IMR-90 (cell line): ENCODE results near the gene USF1. TPM values are rescaled to one million over a fixed set of nuclear protein-coding genes. Genes with fewer than 3 reads are reported as not detected.

Experiments
- ATAC-seq: fragments of 200-7000 bp; cut with Tn5 transposase; 2 replicates; pipeline ENCODE4 v1.9.1; 2020; ENCODE audit warnings: low read depth, mild to moderate bottlenecking, moderate library complexity
- BruUV-seq: library from RNA; stranded (reverse); fragments of 400-500 nt; replicated peaks from 2 replicates; lab custom pipeline; 2021; lab: Mats Ljungman, UMichigan
- CTCF ChIA-PET: fragments of 300-600 bp; formaldehyde crosslinking; extraction: SDS; loops from one replicate; lab custom pipeline; 2021; ENCODE audit warnings: antibody characterized with exemption; lab: Yijun Ruan, JAX
- POLR2A ChIA-PET: fragments of 300-600 bp; sonication (Branson Sonifier 250); formaldehyde crosslinking; loops from one replicate; lab custom pipeline; 2022; ENCODE audit warnings: antibody characterized with exemption; ENCODE audit not compliant: unreplicated experiment; lab: Charles Lee
- DNase-seq: peaks from one replicate; pipeline ENCODE4 v3.0.0; 2013
- H2AFZ ChIP-seq: replicated peaks from 2 replicates; pipeline ENCODE3; 2013; ENCODE audit warnings: low read length, mild to moderate bottlenecking; ENCODE audit not compliant: poor library complexity
- H2AK5ac ChIP-seq: 2 replicates; pipeline ENCODE4 v1.6.1; 2013; ENCODE audit warnings: low read depth, low read length, inconsistent platforms
- H2AK9ac ChIP-seq: replicated peaks from 2 replicates; pipeline ENCODE3; 2013; ENCODE audit warnings: mild to moderate bottlenecking, low read depth, low read length, moderate library complexity; ENCODE audit not compliant: poor library complexity
- H2BK120ac ChIP-seq: 2 replicates; pipeline ENCODE4 v1.6.1; 2013; ENCODE audit warnings: low read depth, low read length, inconsistent platforms
- H2BK15ac ChIP-seq: 3 replicates; pipeline ENCODE4 v1.6.1; 2013; ENCODE audit warnings: low read depth, low read length, inconsistent platforms
- H2BK20ac ChIP-seq: 2 replicates; pipeline ENCODE4 v1.6.1; 2013; ENCODE audit warnings: low read depth, mild to moderate bottlenecking, inconsistent platforms, low read length, moderate library complexity
- H2BK5ac ChIP-seq: 2 replicates; pipeline ENCODE4 v1.6.1; 2013; ENCODE audit warnings: mild to moderate bottlenecking, low read depth, low read length, inconsistent platforms; ENCODE audit not compliant: poor library complexity, severe bottlenecking
- H3K14ac ChIP-seq: replicated peaks from 2 replicates; pipeline ENCODE4 v1.6.1; 2013; ENCODE audit warnings: low read depth, low read length, inconsistent platforms
- H3K18ac ChIP-seq: 2 replicates; pipeline ENCODE4 v1.6.1; 2013; ENCODE audit warnings: low read depth, low read length, control low read depth
- H3K23ac ChIP-seq: 2 replicates; pipeline ENCODE4 v1.6.1; 2013; ENCODE audit warnings: low read depth, low read length, inconsistent platforms
- H3K27ac ChIP-seq: 2 replicates; pipeline ENCODE4 v1.5.1; 2013; ENCODE audit warnings: mild to moderate bottlenecking, control low read depth, low read length; ENCODE audit not compliant: insufficient read depth
- H3K27me3 ChIP-seq: 2 replicates; pipeline ENCODE4 v1.6.1; 2013; ENCODE audit warnings: low read length; ENCODE audit not compliant: control insufficient read depth, insufficient read depth
- H3K36me3 ChIP-seq: 2 replicates; pipeline ENCODE4 v1.6.1; 2013; ENCODE audit warnings: low read length, mixed read lengths; ENCODE audit not compliant: control insufficient read depth, insufficient read depth
- H3K4ac ChIP-seq: 2 replicates; pipeline ENCODE4 v1.6.1; 2013; ENCODE audit warnings: low read depth, low read length, inconsistent platforms
- H3K4me1 ChIP-seq: 2 replicates; pipeline ENCODE4 v1.6.1; 2013; ENCODE audit warnings: low read length, mixed read lengths; ENCODE audit not compliant: control insufficient read depth, insufficient read depth
- H3K4me2 ChIP-seq: 2 replicates; pipeline ENCODE4 v1.6.1; 2013; ENCODE audit warnings: low read depth, mild to moderate bottlenecking, control low read depth, low read length, moderate library complexity
- H3K4me3 ChIP-seq: 2 replicates; pipeline ENCODE4 v1.5.1; 2013; ENCODE audit warnings: low read depth, mild to moderate bottlenecking, control low read depth, low read length, moderate library complexity; ENCODE audit not compliant: insufficient read depth
- H3K56ac ChIP-seq: 2 replicates; pipeline ENCODE4 v1.6.1; 2013; ENCODE audit warnings: low read length, inconsistent platforms; ENCODE audit not compliant: insufficient read depth; ENCODE audit errors: extremely low read depth
- H3K79me1 ChIP-seq, 2 experiments: 2 replicates each; pipeline ENCODE4 v1.6.1; 2013; ENCODE audit warnings: low read length in 2 of 2, inconsistent platforms in 1 of 2, low read depth in 1 of 2
- H3K9ac ChIP-seq: 2 replicates; pipeline ENCODE4 v1.6.1; 2013; ENCODE audit warnings: low read depth, low read length, control low read depth
- H3K9me1 ChIP-seq: 2 replicates; pipeline ENCODE4 v1.6.1; 2013; ENCODE audit warnings: low read length, inconsistent platforms; ENCODE audit not compliant: insufficient read depth
- H3K9me3 ChIP-seq: 2 replicates; pipeline ENCODE4 v1.6.1; 2013; ENCODE audit warnings: low read length; ENCODE audit not compliant: control insufficient read depth, insufficient read depth
- H4K20me1 ChIP-seq: 2 replicates; pipeline ENCODE4 v1.6.1; 2013; ENCODE audit warnings: low read length, inconsistent platforms; ENCODE audit not compliant: insufficient read depth
- H4K5ac ChIP-seq: 2 replicates; pipeline ENCODE4 v1.6.1; 2013; ENCODE audit warnings: mild to moderate bottlenecking, low read depth, low read length, control low read depth
- H4K8ac ChIP-seq, 2 experiments: 2 replicates each; pipeline ENCODE4 v1.6.1; 2013; ENCODE audit warnings: low read depth in 2 of 2, low read length in 2 of 2, control low read depth in 1 of 2, inconsistent platforms in 1 of 2
- H4K91ac ChIP-seq: 2 replicates; pipeline ENCODE4 v1.6.1; 2013; ENCODE audit warnings: low read depth, low read length, inconsistent platforms; ENCODE audit not compliant: insufficient read depth
- BHLHE40 ChIP-seq: fragments of 150-350 bp; IDR thresholded peaks from 2 replicates; pipeline ENCODE4 v1.6.1; 2016; ENCODE audit warnings: mild to moderate bottlenecking, low read depth, low read length
- CEBPB ChIP-seq: IDR thresholded peaks from 2 replicates; pipeline ENCODE4 v1.6.1; 2012; ENCODE audit warnings: low read depth, low read length, improper control_type of control experiment
- CHD1 ChIP-seq: IDR thresholded peaks from 2 replicates; pipeline ENCODE4 v1.6.1; 2012; ENCODE audit warnings: low read depth, low read length, improper control_type of control experiment
- CTCF ChIP-seq: conservative IDR thresholded peaks from 2 replicates; pipeline ENCODE4 v1.5.1; 2012; ENCODE audit warnings: mild to moderate bottlenecking, low read depth, low read length, improper control_type of control experiment
- FOS ChIP-seq: fragments of 150-350 bp; IDR thresholded peaks from 2 replicates; pipeline ENCODE4 v1.6.1; 2016; ENCODE audit warnings: low read depth, low read length
- MAFK ChIP-seq: IDR thresholded peaks from 2 replicates; pipeline ENCODE4 v1.6.1; 2012; ENCODE audit warnings: low read depth, low read length, improper control_type of control experiment
- MAZ ChIP-seq: IDR thresholded peaks from 2 replicates; pipeline ENCODE4 v1.6.1; 2012; ENCODE audit warnings: low read depth, mild to moderate bottlenecking, low read length, improper control_type of control experiment, moderate library complexity, borderline replicate concordance
- MXI1 ChIP-seq: IDR thresholded peaks from 2 replicates; pipeline ENCODE4 v1.6.1; 2012; ENCODE audit warnings: low read depth, mild to moderate bottlenecking, low read length, moderate library complexity, borderline replicate concordance
- NFE2L2 ChIP-seq: fragments of 150-350 bp; IDR thresholded peaks from 2 replicates; pipeline ENCODE4 v1.6.1; 2016; ENCODE audit warnings: low read depth, mild to moderate bottlenecking, low read length
- POLR2A ChIP-seq: IDR thresholded peaks from 2 replicates; pipeline ENCODE4 v1.6.1; 2012; ENCODE audit warnings: mild to moderate bottlenecking, low read depth, low read length
- RAD21 ChIP-seq: IDR thresholded peaks from 2 replicates; pipeline ENCODE4 v1.6.1; 2012; ENCODE audit warnings: low read length, improper control_type of control experiment
- RCOR1 ChIP-seq: IDR thresholded peaks from 2 replicates; pipeline ENCODE4 v1.6.1; 2012; ENCODE audit warnings: mild to moderate bottlenecking, low read length, improper control_type of control experiment; ENCODE audit not compliant: insufficient replicate concordance
- RFX5 ChIP-seq: IDR thresholded peaks from 2 replicates; pipeline ENCODE4 v1.8.0; 2012; ENCODE audit warnings: low read depth, mild to moderate bottlenecking, low read length, moderate library complexity
- SMC3 ChIP-seq: fragments of 150-350 bp; IDR thresholded peaks from 2 replicates; pipeline ENCODE4 v1.6.1; 2016; ENCODE audit warnings: low read depth, mild to moderate bottlenecking, antibody characterized with exemption, low read length, moderate library complexity
- WGBS, 2 experiments: methylation state at CpG; one replicate each; pipeline versions ENCODE4 v1.1.5 to v1.1.7; 2013; ENCODE audit warnings: missing lambda C conversion rate in 2 of 2; ENCODE audit not compliant: insufficient read length in 1 of 2; ENCODE audit errors: extremely low coverage in 2 of 2; 5-methylcytosine and 5-hydroxymethylcytosine counted together
- dilution Hi-C: fragments of 300-500 bp; cut with HindIII; formaldehyde crosslinking; loops from one replicate; pipeline ENCODE4 v1.14.3; 2018; ENCODE audit warnings: low sequenced_read_pairs; ENCODE audit not compliant: unreplicated experiment
- in situ Hi-C: fragments of 300-500 bp; cut with MboI; formaldehyde crosslinking; loops from 3 replicates; pipeline ENCODE4 v1.14.3; 2019; ENCODE audit warnings: low sequenced_read_pairs, inconsistent platforms, mixed read lengths
- intact Hi-C: fragments of 100-400 bp; cut with micrococcal nuclease; formaldehyde crosslinking; loops from 2 replicates; pipeline ENCODE4 v1.10.0; 2022
- polyA plus RNA-seq, 3 experiments: library from polyadenylated mRNA; depleted of rRNA; stranded (reverse); fragments of >200 nt; gene quantifications; 2 replicates each; pipeline ENCODE4 v1.2.3, GENCODE V29; 2012; ENCODE audit warnings: low replicate concordance in 1 of 3
- total RNA-seq: library from RNA; depleted of rRNA; stranded (reverse); fragments of >200 nt; gene quantifications from 2 replicates; pipeline ENCODE4 v1.2.3, GENCODE V29; 2012
- TF ChIP-seq, protein P1 (sequence below): fragments of 150-350 bp; IDR thresholded peaks from 2 replicates; pipeline ENCODE4 v1.6.1; 2016; ENCODE audit warnings: low read depth, mild to moderate bottlenecking, low read length, moderate library complexity, borderline replicate concordance
- TF ChIP-seq, protein P2 (sequence below): fragments of 150-350 bp; IDR thresholded peaks from 2 replicates; pipeline ENCODE4 v1.6.1; 2017; ENCODE audit warnings: mild to moderate bottlenecking, antibody characterized with exemption, low read length, low read depth

Gene USF1
- total and polyA plus RNA-seq, 2 of the 4 experiments (the other 2 are of a cell fraction), result 37.1 to 78.9 TPM

DNA sequence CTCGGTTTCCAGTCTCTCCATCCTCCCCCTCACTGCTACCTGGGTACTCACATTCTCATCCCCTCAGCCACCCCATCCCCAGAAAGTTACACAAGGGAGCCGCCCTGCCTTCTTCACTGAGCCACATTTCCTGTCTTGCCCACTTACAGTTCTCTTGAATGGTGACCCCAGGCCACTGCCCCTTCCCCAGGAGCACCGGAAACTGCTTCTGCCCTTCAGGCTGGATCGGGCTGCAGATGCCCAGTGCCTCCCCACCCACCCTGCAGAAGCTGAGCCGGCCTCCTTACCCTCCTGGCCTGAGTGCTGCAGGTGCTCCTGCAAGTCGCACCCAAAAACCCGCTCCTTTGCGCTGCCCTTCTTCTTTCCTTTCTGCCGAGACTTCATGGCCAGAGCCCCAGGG, 23.5 kb upstream of the USF1 start:
- no peaks in the 10 kb centered on the region for H3K79me1 ChIP-seq
- 87% methylated on average over 3 of the region's 9 CpGs; no CpG with 5 or more reads in 1 of the 2 experiments for WGBS, 2 experiments
- no peaks in the 10 kb centered on the region for H3K4me1 ChIP-seq
- no peak overlapping the region for H2BK120ac ChIP-seq
- no peak overlapping the region for H4K8ac ChIP-seq
- no TSS peak for BruUV-seq
- intact Hi-C loops, result no loop called here
- no peak overlapping the region for H2BK5ac ChIP-seq
- no peaks in the 10 kb centered on the region for H3K36me3 ChIP-seq
- no peak overlapping the region; the same call in 1 of the 2 replicates for H2AK5ac ChIP-seq
- H4K91ac ChIP-seq, result no peak overlapping the region
- no peak overlapping the region for H3K18ac ChIP-seq
- H3K4me3 ChIP-seq, result no peak overlapping the region
- H2AFZ ChIP-seq, result peak overlapping the region; percentile 21
- ChIA-PET CTCF (no interaction called here), POLR2A (no interaction called here)
- no peak overlapping the region for H2BK20ac ChIP-seq
- H3K27ac ChIP-seq, result no peak overlapping the region
- H3K56ac ChIP-seq, result no peak overlapping the region
- H4K5ac ChIP-seq, result no peak overlapping the region
- no peak for TF ChIP-seq CTCF
- TF ChIP-seq POLR2A, result no peak
- TF ChIP-seq RFX5, result no peak
- TF ChIP-seq CHD1, result no peak
- no peak for TF ChIP-seq FOS
- no peak for TF ChIP-seq MXI1
- TF ChIP-seq BHLHE40, result no peak
- TF ChIP-seq MAFK, result no peak
- no peak for TF ChIP-seq CEBPB
- TF ChIP-seq MAZ, result no peak
- TF ChIP-seq NFE2L2, result no peak
- TF ChIP-seq, protein P1, sequence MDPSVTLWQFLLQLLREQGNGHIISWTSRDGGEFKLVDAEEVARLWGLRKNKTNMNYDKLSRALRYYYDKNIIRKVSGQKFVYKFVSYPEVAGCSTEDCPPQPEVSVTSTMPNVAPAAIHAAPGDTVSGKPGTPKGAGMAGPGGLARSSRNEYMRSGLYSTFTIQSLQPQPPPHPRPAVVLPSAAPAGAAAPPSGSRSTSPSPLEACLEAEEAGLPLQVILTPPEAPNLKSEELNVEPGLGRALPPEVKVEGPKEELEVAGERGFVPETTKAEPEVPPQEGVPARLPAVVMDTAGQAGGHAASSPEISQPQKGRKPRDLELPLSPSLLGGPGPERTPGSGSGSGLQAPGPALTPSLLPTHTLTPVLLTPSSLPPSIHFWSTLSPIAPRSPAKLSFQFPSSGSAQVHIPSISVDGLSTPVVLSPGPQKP, result no peak
- TF ChIP-seq, protein P2, sequence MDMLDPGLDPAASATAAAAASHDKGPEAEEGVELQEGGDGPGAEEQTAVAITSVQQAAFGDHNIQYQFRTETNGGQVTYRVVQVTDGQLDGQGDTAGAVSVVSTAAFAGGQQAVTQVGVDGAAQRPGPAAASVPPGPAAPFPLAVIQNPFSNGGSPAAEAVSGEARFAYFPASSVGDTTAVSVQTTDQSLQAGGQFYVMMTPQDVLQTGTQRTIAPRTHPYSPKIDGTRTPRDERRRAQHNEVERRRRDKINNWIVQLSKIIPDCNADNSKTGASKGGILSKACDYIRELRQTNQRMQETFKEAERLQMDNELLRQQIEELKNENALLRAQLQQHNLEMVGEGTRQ, result no peak
- TF ChIP-seq RCOR1, result no peak
- TF ChIP-seq RAD21, result no peak
- no peak for TF ChIP-seq SMC3
- no peak overlapping the region for H3K14ac ChIP-seq
- no peak overlapping the region for H2BK15ac ChIP-seq
- H3K4ac ChIP-seq, result no peak overlapping the region
- no peak overlapping the region for H3K9ac ChIP-seq
- peaks cover 2% of the 10 kb centered on the region; the same call in 1 of the 2 replicates for H3K27me3 ChIP-seq
- no peaks in the 10 kb centered on the region for H3K9me1 ChIP-seq
- no peak overlapping the region for H3K4me2 ChIP-seq
- no peaks in the 10 kb centered on the region for H3K9me3 ChIP-seq
- ATAC-seq (no peak), DNase-seq (no peak)
- peak overlapping the region; percentile 28 for H2AK9ac ChIP-seq
- H3K23ac ChIP-seq, result no peak overlapping the region
- H4K20me1 ChIP-seq, result no peaks in the 10 kb centered on the region; the same call in none of the 2 replicates
- dilution Hi-C loops, result no loop called here
- in situ Hi-C loops, result no loop called here
